Memory B cell (primary cell): Measurements from ENCODE around the gene PURB.

Source experiments
- ATAC-seq: fragments of 150-1000 bp; cut with Tn5 transposase; 2 replicates; pipeline ENCODE4 v1.10.0; 2021; ENCODE audit warnings: low read depth, mild to moderate bottlenecking, moderate library complexity
- DNase-seq, 2 donors: peaks; one replicate each; pipeline ENCODE4 v3.0.0; 2022; ENCODE audit warnings: low spot score in 2 of 2
- H3K27ac Mint-ChIP-seq: one replicate; pipeline ENCODE4 v1.8.0; 2022; ENCODE audit warnings: mild to moderate bottlenecking, moderate library complexity, mixed read lengths
- H3K27me3 Mint-ChIP-seq: one replicate; pipeline ENCODE4 v1.8.0; 2022; ENCODE audit warnings: mixed read lengths
- H3K36me3 Mint-ChIP-seq: one replicate; pipeline ENCODE4 v1.8.0; 2022; ENCODE audit warnings: mild to moderate bottlenecking, mixed read lengths
- H3K4me1 Mint-ChIP-seq: one replicate; pipeline ENCODE4 v1.8.0; 2022; ENCODE audit warnings: mixed read lengths
- H3K4me3 Mint-ChIP-seq: one replicate; pipeline ENCODE4 v1.8.0; 2022; ENCODE audit warnings: mild to moderate bottlenecking, moderate library complexity, mixed read lengths
- H3K9me3 Mint-ChIP-seq: one replicate; pipeline ENCODE4 v1.8.0; 2022; ENCODE audit warnings: mixed read lengths

The PURB gene

GRCh38 chr7:44906965-44907364 lies 21.6 kb upstream of the PURB start:
- DNase-seq (no peak), ATAC-seq (no peak)
- Mint-ChIP-seq H3K9me3 (no peaks in the 10 kb centered on the region), H3K4me3 (no peak overlapping the region), H3K36me3 (peaks cover 2% of the 10 kb centered on the region), H3K27me3 (peaks cover 3% of the 10 kb centered on the region), H3K27ac (no peak overlapping the region), H3K4me1 (no peaks in the 10 kb centered on the region)

- DNase-seq (no peak), ATAC-seq (no peak)
- Mint-ChIP-seq H3K4me3 (no peak overlapping the region), H3K4me1 (no peaks in the 10 kb centered on the region), H3K27ac (no peak overlapping the region), H3K9me3 (no peaks in the 10 kb centered on the region), H3K27me3 (peaks cover 3% of the 10 kb centered on the region), H3K36me3 (peaks cover 2% of the 10 kb centered on the region)
These were observed 19.8 kb upstream of the PURB start for GRCh38 chr7:44905002-44905635.

- no peaks in the 10 kb centered on the region for H3K27me3 Mint-ChIP-seq
These were observed 14.1 kb upstream of the PURB start for GRCh38 chr7:44899443-44899842.

GRCh38 chr7:44898039-44898438 lies 12.7 kb upstream of the PURB start:
- Mint-ChIP-seq H3K36me3 (peaks cover 1% of the 10 kb centered on the region), H3K27ac (no peak overlapping the region), H3K9me3 (no peaks in the 10 kb centered on the region), H3K27me3 (no peaks in the 10 kb centered on the region), H3K4me1 (peaks cover 5% of the 10 kb centered on the region), H3K4me3 (no peak overlapping the region)
- no peak for ATAC-seq
- no peak for DNase-seq

More at GRCh38 chr7:44899443-44899842, 14.1 kb upstream of the PURB start:
- Mint-ChIP-seq H3K9me3 (no peaks in the 10 kb centered on the region), H3K27ac (no peak overlapping the region), H3K4me3 (no peak overlapping the region), H3K36me3 (peaks cover 1% of the 10 kb centered on the region), H3K4me1 (peaks cover 5% of the 10 kb centered on the region)
- DNase-seq, result no peak
- ATAC-seq, result no peak

GRCh38 chr7:44897309-44897708 lies 12.0 kb upstream of the PURB start:
- Mint-ChIP-seq H3K4me3 (no peak overlapping the region), H3K36me3 (peaks cover 1% of the 10 kb centered on the region), H3K9me3 (no peaks in the 10 kb centered on the region), H3K27ac (no peak overlapping the region), H3K27me3 (no peaks in the 10 kb centered on the region), H3K4me1 (peaks cover 5% of the 10 kb centered on the region)
- DNase-seq, result no peak
- no peak for ATAC-seq

GRCh38 chr7:44894888-44895580 lies 9.7 kb upstream of the PURB start:
- no peak overlapping the region for H3K4me3 Mint-ChIP-seq
- ATAC-seq (no peak), DNase-seq (no peak)
- peaks cover 5% of the 10 kb centered on the region for H3K4me1 Mint-ChIP-seq
- H3K36me3 Mint-ChIP-seq, result peaks cover 1% of the 10 kb centered on the region
- H3K9me3 Mint-ChIP-seq, result no peaks in the 10 kb centered on the region
- no peak overlapping the region for H3K27ac Mint-ChIP-seq
- no peaks in the 10 kb centered on the region for H3K27me3 Mint-ChIP-seq

- H3K27ac Mint-ChIP-seq, result no peak overlapping the region
- DNase-seq (no peak), ATAC-seq (no peak)
- H3K4me3 Mint-ChIP-seq, result no peak overlapping the region
- no peaks in the 10 kb centered on the region for H3K27me3 Mint-ChIP-seq
- H3K4me1 Mint-ChIP-seq, result peaks cover 5% of the 10 kb centered on the region
- H3K36me3 Mint-ChIP-seq, result peaks cover 1% of the 10 kb centered on the region
- H3K9me3 Mint-ChIP-seq, result no peaks in the 10 kb centered on the region
These were observed 8.4 kb upstream of the PURB start for GRCh38 chr7:44893710-44894234.

GRCh38 chr7:44891791-44892190 lies 6.5 kb upstream of the PURB start:
- Mint-ChIP-seq H3K27me3 (no peaks in the 10 kb centered on the region), H3K9me3 (no peaks in the 10 kb centered on the region)
- ATAC-seq, result no peak

GRCh38 chr7:44891372-44891771 lies 6.0 kb upstream of the PURB start:
- Mint-ChIP-seq H3K4me1 (peaks cover 3% of the 10 kb centered on the region), H3K9me3 (no peaks in the 10 kb centered on the region), H3K4me3 (no peak overlapping the region), H3K27me3 (no peaks in the 10 kb centered on the region), H3K36me3 (no peaks in the 10 kb centered on the region), H3K27ac (peak overlapping the region; percentile 40)
- ATAC-seq (no peak), DNase-seq (no peak)

More at GRCh38 chr7:44891791-44892190, 6.5 kb upstream of the PURB start:
- Mint-ChIP-seq H3K4me1 (peaks cover 3% of the 10 kb centered on the region), H3K27ac (peak overlapping the region; percentile 40), H3K4me3 (no peak overlapping the region), H3K36me3 (no peaks in the 10 kb centered on the region)
- DNase-seq, result no peak

GRCh38 chr7:44889086-44889781 lies 3.9 kb upstream of the PURB start:
- DNase-seq, result no peak
- Mint-ChIP-seq H3K27me3 (no peaks in the 10 kb centered on the region), H3K9me3 (no peaks in the 10 kb centered on the region), H3K36me3 (peaks cover 3% of the 10 kb centered on the region), H3K4me1 (peaks cover 10% of the 10 kb centered on the region), H3K4me3 (no peak overlapping the region), H3K27ac (no peak overlapping the region)
- ATAC-seq, result no peak

GRCh38 chr7:44887293-44887692 lies 2.0 kb upstream of the PURB start:
- Mint-ChIP-seq H3K9me3 (no peaks in the 10 kb centered on the region), H3K36me3 (peaks cover 3% of the 10 kb centered on the region), H3K4me1 (peaks cover 12% of the 10 kb centered on the region), H3K4me3 (peak overlapping the region; percentile 25), H3K27ac (peak overlapping the region; percentile 38), H3K27me3 (no peaks in the 10 kb centered on the region)
- ATAC-seq, result peak; percentile 7
- DNase-seq, result peak; percentile 31 to 39

- peak overlapping the region; percentile 92 for H3K4me3 Mint-ChIP-seq
- H3K9me3 Mint-ChIP-seq, result no peaks in the 10 kb centered on the region
- H3K36me3 Mint-ChIP-seq, result peaks cover 3% of the 10 kb centered on the region
- peak; percentile 44 to 68 for DNase-seq
- H3K27ac Mint-ChIP-seq, result peak overlapping the region; percentile 99
- H3K4me1 Mint-ChIP-seq, result peaks cover 25% of the 10 kb centered on the region
- no peaks in the 10 kb centered on the region for H3K27me3 Mint-ChIP-seq
- peak; percentile 22 for ATAC-seq
These were observed 523 bp downstream of the PURB start for GRCh38 chr7:44884621-44885393.

- DNase-seq, result no peak
- Mint-ChIP-seq H3K4me3 (peak overlapping the region; percentile 92), H3K9me3 (no peaks in the 10 kb centered on the region), H3K36me3 (peaks cover 3% of the 10 kb centered on the region), H3K27ac (peak overlapping the region; percentile 99), H3K27me3 (no peaks in the 10 kb centered on the region), H3K4me1 (peaks cover 25% of the 10 kb centered on the region)
- no peak for ATAC-seq
These were observed 1.2 kb downstream of the PURB start for GRCh38 chr7:44883961-44884620.
